H1 (cell line): ENCODE results near the gene GH1.

Experiments used
- BCL11A ChIP-seq, 2 experiments: IDR thresholded peaks; one replicate each; pipeline ENCODE4 v1.6.1; 2011; ENCODE audit warnings: low read depth in 2 of 2, low read length in 2 of 2, mild to moderate bottlenecking in 2 of 2
- JUND ChIP-seq: IDR thresholded peaks from 2 replicates; pipeline ENCODE4 v1.6.1; 2011; ENCODE audit warnings: mild to moderate bottlenecking, improper control_type of control experiment, low read length
- KDM1A ChIP-seq: fragments of 200-600, 300-600 bp; sonication (generic); IDR thresholded peaks from 2 replicates; pipeline ENCODE4 v1.7.1; 2016; ENCODE audit warnings: mild to moderate bottlenecking, low read length, borderline replicate concordance
- MAFK ChIP-seq: IDR thresholded peaks from 2 replicates; pipeline ENCODE4 v1.6.1; 2012; ENCODE audit warnings: low read depth, mild to moderate bottlenecking, improper control_type of control experiment, low read length
- POLR2A ChIP-seq, 2 experiments: IDR thresholded peaks; 1 replicate in 1 of 2; 2 replicates in 1 of 2; pipeline ENCODE4 v1.6.1; 2011; ENCODE audit warnings: low read depth in 2 of 2, low read length in 2 of 2, mild to moderate bottlenecking in 2 of 2; ENCODE audit errors: control extremely low read depth in 1 of 2
- POLR2AphosphoS5 ChIP-seq: IDR thresholded peaks from 2 replicates; pipeline ENCODE4 v1.6.1; 2011; ENCODE audit warnings: low read depth, low read length
- SP2 ChIP-seq: IDR thresholded peaks from 2 replicates; pipeline ENCODE4 v1.6.1; 2012; ENCODE audit warnings: mild to moderate bottlenecking, low read length, inconsistent platforms
- TF ChIP-seq, protein P1 (sequence below), 3 experiments: IDR thresholded peaks; 1 replicate in 2 of 3; 2 replicates in 1 of 3; pipeline versions ENCODE4 v1.5.1 to v1.6.1; 2011; ENCODE audit warnings: low read length in 3 of 3, mild to moderate bottlenecking in 3 of 3, inconsistent platforms in 2 of 3, low read depth in 1 of 3, moderate library complexity in 1 of 3; ENCODE audit not compliant: insufficient read depth in 1 of 3; ENCODE audit errors: control extremely low read depth in 1 of 3
- TF ChIP-seq, protein P2 (sequence below): fragments of 300-600 bp; sonication (generic); IDR thresholded peaks from 2 replicates; pipeline ENCODE4 v1.7.1; 2012; ENCODE audit warnings: low read length, moderate library complexity, mild to moderate bottlenecking, inconsistent platforms; ENCODE audit not compliant: insufficient replicate concordance

DNA sequence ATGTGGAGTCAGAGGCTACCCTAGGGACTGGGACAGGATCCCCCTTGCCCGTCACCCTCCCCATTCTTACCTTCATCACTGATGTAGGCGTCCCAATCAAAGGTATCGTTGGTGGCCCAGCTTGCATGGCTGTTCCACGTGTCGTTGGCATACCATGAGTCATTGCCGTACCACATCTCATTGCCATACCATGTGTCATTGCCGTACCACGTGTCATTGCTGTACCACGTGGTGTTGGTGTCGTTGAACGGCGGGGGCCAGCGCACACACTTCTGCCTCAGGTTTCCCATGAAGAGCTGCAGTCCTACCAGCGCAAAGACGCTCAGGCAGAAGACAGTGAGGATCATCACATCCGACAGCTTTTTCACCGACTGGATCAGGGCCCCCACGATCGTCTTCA is 49.3 kb upstream of the GH1 start:
- TF ChIP-seq, protein P1, sequence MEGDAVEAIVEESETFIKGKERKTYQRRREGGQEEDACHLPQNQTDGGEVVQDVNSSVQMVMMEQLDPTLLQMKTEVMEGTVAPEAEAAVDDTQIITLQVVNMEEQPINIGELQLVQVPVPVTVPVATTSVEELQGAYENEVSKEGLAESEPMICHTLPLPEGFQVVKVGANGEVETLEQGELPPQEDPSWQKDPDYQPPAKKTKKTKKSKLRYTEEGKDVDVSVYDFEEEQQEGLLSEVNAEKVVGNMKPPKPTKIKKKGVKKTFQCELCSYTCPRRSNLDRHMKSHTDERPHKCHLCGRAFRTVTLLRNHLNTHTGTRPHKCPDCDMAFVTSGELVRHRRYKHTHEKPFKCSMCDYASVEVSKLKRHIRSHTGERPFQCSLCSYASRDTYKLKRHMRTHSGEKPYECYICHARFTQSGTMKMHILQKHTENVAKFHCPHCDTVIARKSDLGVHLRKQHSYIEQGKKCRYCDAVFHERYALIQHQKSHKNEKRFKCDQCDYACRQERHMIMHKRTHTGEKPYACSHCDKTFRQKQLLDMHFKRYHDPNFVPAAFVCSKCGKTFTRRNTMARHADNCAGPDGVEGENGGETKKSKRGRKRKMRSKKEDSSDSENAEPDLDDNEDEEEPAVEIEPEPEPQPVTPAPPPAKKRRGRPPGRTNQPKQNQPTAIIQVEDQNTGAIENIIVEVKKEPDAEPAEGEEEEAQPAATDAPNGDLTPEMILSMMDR (IDR thresholded peaks at IDR 0.05; ENCODE audit: control extremely low read depth in 1 of 3, insufficient read depth in 1 of 3, low read depth in 1 of 3, low read length in 3 of 3) = no peak
- TF ChIP-seq JUND (no peak), KDM1A (no peak), MAFK (no peak), POLR2AphosphoS5 (no peak), BCL11A (IDR thresholded peaks at IDR 0.05; ENCODE audit: low read depth in 2 of 2, low read length in 2 of 2) (no peak), POLR2A (IDR thresholded peaks at IDR 0.05; ENCODE audit: control extremely low read depth in 1 of 2, low read depth in 2 of 2, low read length in 2 of 2) (no peak), SP2 (no peak)
- TF ChIP-seq, protein P2, sequence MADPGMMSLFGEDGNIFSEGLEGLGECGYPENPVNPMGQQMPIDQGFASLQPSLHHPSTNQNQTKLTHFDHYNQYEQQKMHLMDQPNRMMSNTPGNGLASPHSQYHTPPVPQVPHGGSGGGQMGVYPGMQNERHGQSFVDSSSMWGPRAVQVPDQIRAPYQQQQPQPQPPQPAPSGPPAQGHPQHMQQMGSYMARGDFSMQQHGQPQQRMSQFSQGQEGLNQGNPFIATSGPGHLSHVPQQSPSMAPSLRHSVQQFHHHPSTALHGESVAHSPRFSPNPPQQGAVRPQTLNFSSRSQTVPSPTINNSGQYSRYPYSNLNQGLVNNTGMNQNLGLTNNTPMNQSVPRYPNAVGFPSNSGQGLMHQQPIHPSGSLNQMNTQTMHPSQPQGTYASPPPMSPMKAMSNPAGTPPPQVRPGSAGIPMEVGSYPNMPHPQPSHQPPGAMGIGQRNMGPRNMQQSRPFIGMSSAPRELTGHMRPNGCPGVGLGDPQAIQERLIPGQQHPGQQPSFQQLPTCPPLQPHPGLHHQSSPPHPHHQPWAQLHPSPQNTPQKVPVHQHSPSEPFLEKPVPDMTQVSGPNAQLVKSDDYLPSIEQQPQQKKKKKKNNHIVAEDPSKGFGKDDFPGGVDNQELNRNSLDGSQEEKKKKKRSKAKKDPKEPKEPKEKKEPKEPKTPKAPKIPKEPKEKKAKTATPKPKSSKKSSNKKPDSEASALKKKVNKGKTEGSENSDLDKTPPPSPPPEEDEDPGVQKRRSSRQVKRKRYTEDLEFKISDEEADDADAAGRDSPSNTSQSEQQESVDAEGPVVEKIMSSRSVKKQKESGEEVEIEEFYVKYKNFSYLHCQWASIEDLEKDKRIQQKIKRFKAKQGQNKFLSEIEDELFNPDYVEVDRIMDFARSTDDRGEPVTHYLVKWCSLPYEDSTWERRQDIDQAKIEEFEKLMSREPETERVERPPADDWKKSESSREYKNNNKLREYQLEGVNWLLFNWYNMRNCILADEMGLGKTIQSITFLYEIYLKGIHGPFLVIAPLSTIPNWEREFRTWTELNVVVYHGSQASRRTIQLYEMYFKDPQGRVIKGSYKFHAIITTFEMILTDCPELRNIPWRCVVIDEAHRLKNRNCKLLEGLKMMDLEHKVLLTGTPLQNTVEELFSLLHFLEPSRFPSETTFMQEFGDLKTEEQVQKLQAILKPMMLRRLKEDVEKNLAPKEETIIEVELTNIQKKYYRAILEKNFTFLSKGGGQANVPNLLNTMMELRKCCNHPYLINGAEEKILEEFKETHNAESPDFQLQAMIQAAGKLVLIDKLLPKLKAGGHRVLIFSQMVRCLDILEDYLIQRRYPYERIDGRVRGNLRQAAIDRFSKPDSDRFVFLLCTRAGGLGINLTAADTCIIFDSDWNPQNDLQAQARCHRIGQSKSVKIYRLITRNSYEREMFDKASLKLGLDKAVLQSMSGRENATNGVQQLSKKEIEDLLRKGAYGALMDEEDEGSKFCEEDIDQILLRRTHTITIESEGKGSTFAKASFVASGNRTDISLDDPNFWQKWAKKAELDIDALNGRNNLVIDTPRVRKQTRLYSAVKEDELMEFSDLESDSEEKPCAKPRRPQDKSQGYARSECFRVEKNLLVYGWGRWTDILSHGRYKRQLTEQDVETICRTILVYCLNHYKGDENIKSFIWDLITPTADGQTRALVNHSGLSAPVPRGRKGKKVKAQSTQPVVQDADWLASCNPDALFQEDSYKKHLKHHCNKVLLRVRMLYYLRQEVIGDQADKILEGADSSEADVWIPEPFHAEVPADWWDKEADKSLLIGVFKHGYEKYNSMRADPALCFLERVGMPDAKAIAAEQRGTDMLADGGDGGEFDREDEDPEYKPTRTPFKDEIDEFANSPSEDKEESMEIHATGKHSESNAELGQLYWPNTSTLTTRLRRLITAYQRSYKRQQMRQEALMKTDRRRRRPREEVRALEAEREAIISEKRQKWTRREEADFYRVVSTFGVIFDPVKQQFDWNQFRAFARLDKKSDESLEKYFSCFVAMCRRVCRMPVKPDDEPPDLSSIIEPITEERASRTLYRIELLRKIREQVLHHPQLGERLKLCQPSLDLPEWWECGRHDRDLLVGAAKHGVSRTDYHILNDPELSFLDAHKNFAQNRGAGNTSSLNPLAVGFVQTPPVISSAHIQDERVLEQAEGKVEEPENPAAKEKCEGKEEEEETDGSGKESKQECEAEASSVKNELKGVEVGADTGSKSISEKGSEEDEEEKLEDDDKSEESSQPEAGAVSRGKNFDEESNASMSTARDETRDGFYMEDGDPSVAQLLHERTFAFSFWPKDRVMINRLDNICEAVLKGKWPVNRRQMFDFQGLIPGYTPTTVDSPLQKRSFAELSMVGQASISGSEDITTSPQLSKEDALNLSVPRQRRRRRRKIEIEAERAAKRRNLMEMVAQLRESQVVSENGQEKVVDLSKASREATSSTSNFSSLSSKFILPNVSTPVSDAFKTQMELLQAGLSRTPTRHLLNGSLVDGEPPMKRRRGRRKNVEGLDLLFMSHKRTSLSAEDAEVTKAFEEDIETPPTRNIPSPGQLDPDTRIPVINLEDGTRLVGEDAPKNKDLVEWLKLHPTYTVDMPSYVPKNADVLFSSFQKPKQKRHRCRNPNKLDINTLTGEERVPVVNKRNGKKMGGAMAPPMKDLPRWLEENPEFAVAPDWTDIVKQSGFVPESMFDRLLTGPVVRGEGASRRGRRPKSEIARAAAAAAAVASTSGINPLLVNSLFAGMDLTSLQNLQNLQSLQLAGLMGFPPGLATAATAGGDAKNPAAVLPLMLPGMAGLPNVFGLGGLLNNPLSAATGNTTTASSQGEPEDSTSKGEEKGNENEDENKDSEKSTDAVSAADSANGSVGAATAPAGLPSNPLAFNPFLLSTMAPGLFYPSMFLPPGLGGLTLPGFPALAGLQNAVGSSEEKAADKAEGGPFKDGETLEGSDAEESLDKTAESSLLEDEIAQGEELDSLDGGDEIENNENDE = no peak
